Caco-2 (cell line): ENCODE results near the gene PKP2. TPM values are rescaled to one million over a fixed set of nuclear protein-coding genes. Genes with fewer than 3 reads are reported as not detected.
A peak's percentile ranks its signal among the peaks of the same experiment; 100 is the strongest.

Experiments
- BruUV-seq: library from RNA; stranded (reverse); fragments of 400-500 nt; replicated peaks from 2 replicates; lab custom pipeline; 2021; lab: Mats Ljungman, UMichigan
- CTCF ChIA-PET: fragments of 300-600 bp; sonication (Branson Sonifier 250); formaldehyde crosslinking; loops from one replicate; lab custom pipeline; 2022; ENCODE audit warnings: antibody characterized with exemption; lab: Charles Lee
- POLR2A ChIA-PET: fragments of 300-600 bp; sonication (Branson Sonifier 250); formaldehyde crosslinking; loops from one replicate; lab custom pipeline; 2022; ENCODE audit warnings: antibody characterized with exemption; lab: Charles Lee
- DNase-seq, 2 experiments: peaks; one replicate each; pipeline versions ENCODE4 v3.0.0 to v3.0.0-alpha.2; 2020 to 2022
- H3K27me3 ChIP-seq: replicated peaks from 2 replicates; pipeline ENCODE4 v1.6.0; 2011; ENCODE audit warnings: low read length; ENCODE audit not compliant: control insufficient read depth, insufficient read depth
- H3K36me3 ChIP-seq: 2 replicates; pipeline ENCODE4 v1.5.1; 2011; ENCODE audit warnings: low read length; ENCODE audit not compliant: control insufficient read depth, insufficient read depth
- H3K4me1 ChIP-seq: fragments of 250-450 bp; sonication (Bioruptor Pico); 2 replicates; pipeline ENCODE4 v1.5.1; 2020; ENCODE audit warnings: mild to moderate bottlenecking
- H3K4me3 ChIP-seq: 2 replicates; pipeline ENCODE4 v1.5.1; 2011; ENCODE audit warnings: low read depth, mild to moderate bottlenecking, control low read depth, low read length
- H3K9me3 ChIP-seq: fragments of 250-450 bp; sonication (Bioruptor Pico); 2 replicates; pipeline ENCODE4 v1.5.1; 2020; ENCODE audit warnings: mild to moderate bottlenecking, moderate library complexity
- H3K27ac Mint-ChIP-seq: one replicate; pipeline ENCODE4 v1.8.0; 2022; ENCODE audit warnings: mixed read lengths; ENCODE audit not compliant: unreplicated experiment
- H3K27me3 Mint-ChIP-seq: one replicate; pipeline ENCODE4 v1.8.0; 2022; ENCODE audit warnings: mixed read lengths; ENCODE audit not compliant: insufficient read depth, unreplicated experiment
- H3K36me3 Mint-ChIP-seq: one replicate; pipeline ENCODE4 v1.8.0; 2022; ENCODE audit warnings: mild to moderate bottlenecking, mixed read lengths; ENCODE audit not compliant: insufficient read depth, unreplicated experiment
- H3K4me1 Mint-ChIP-seq: one replicate; pipeline ENCODE4 v1.8.0; 2022; ENCODE audit warnings: low read depth, mixed read lengths; ENCODE audit not compliant: unreplicated experiment
- H3K4me3 Mint-ChIP-seq: one replicate; pipeline ENCODE4 v1.8.0; 2022; ENCODE audit warnings: mild to moderate bottlenecking, moderate library complexity, mixed read lengths; ENCODE audit not compliant: unreplicated experiment
- H3K9me3 Mint-ChIP-seq: one replicate; pipeline ENCODE4 v1.8.0; 2022; ENCODE audit warnings: mixed read lengths; ENCODE audit not compliant: unreplicated experiment
- CTCF ChIP-seq, 2 experiments: fragments of 200-600 bp in 1 of 2; IDR thresholded peaks; 1 replicate in 1 of 2; 2 replicates in 1 of 2; pipeline versions ENCODE4 v1.5.1 to v1.8.0; 2011 to 2022; ENCODE audit warnings: antibody characterized with exemption in 1 of 2, control low read depth in 1 of 2, inconsistent platforms in 1 of 2, low read depth in 1 of 2, low read length in 1 of 2, mild to moderate bottlenecking in 1 of 2, moderate library complexity in 1 of 2; ENCODE audit not compliant: insufficient read depth in 1 of 2, severe bottlenecking in 1 of 2, unreplicated experiment in 1 of 2
- intact Hi-C: fragments of 100-400 bp; cut with micrococcal nuclease; formaldehyde crosslinking; loops from one replicate; pipeline ENCODE4 v1.10.0; 2022; ENCODE audit not compliant: unreplicated experiment
- total RNA-seq: library from RNA; stranded (reverse); gene quantifications from 2 replicates; pipeline ENCODE4 v1.2.3, GENCODE V29; 2022

The PKP2 gene
- total RNA-seq, 1 experiment from 2014 or later, result 249 TPM

DNA sequence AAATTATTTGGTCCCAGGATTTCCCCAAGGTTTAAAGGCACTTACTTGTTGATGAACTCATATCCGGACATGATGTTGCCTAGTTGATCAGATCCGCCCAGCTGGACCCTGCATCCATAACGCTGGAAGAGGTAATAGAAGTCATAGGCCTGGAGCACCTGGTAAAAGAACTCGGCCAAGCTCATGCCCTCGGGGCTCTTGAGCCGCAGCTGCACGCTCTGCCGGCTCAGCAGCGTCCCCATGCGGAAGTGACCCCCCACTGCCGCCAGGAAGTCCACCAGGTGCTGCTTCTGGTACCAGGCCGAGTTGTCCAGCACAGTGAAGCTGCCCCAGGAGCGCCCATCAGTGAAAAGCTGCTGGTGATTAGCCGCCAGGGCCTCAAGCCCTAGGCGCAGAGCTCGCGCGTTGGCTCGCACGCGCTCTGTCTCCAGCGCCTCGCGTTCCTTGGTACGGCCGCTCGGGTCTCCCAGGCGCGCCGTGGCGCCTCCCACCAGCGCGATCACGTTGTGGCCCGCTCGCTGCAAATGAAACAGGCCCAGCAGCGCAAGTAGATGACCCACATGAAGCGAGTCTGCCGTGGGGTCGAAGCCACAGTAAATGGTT lies 141.4 kb downstream of the PKP2 start:
- TF ChIP-seq CTCF (IDR thresholded peaks at IDR 0.05; ENCODE audit: insufficient read depth in 1 of 2, low read depth in 1 of 2, low read length in 1 of 2, severe bottlenecking in 1 of 2, unreplicated experiment in 1 of 2), result peak; percentile 96
- Mint-ChIP-seq H3K4me3 (peak overlapping the region; percentile 87), H3K27ac (peak overlapping the region; percentile 94), H3K27me3 (peaks cover 5% of the 10 kb centered on the region), H3K9me3 (no peaks in the 10 kb centered on the region), H3K36me3 (peaks cover 52% of the 10 kb centered on the region), H3K4me1 (peaks cover 9% of the 10 kb centered on the region)
- CTCF ChIA-PET, result interaction anchor here (0.5 to 3.2 kb wide), 39 partner anchors 9 to 1267 kb away, joined by 3 to 30 read pairs (median 4); partner anchors contain the start of genes ALG10 and PKP2
- intact Hi-C loops, result loop anchor here (1.0 to 10.0 kb wide), 9 partner anchors 76 to 1192 kb away; partner anchors contain the start of gene DNM1L
- Histone ChIP-seq H3K9me3 (no peaks in the 10 kb centered on the region), H3K4me1 (peaks cover 16% of the 10 kb centered on the region), H3K27me3 (no peaks in the 10 kb centered on the region), H3K36me3 (peaks cover 6% of the 10 kb centered on the region; the same call in 1 of the 2 replicates), H3K4me3 (peak overlapping the region; percentile 59)
- TSS peak; percentile 28 for BruUV-seq
- POLR2A ChIA-PET, result interaction anchor here (0.6 to 2.3 kb wide), 11 partner anchors 76 to 1267 kb away, joined by 3 to 25 read pairs (median 5); partner anchors contain the start of genes ALG10, DNM1L and PKP2
- DNase-seq, result peak; percentile 91 to 95

GRCh38 chr12:32754111-32754510 lies 142.5 kb downstream of the PKP2 start:
- DNase-seq, result no peak
- ChIA-PET CTCF (interaction anchor here (0.5 to 1.8 kb wide), 4 partner anchors 8 to 297 kb away, joined by 4 to 6 read pairs (median 4); no protein-coding TSS in a partner anchor), POLR2A (interaction anchor here (0.7 kb wide), 1 partner anchor 13 kb away, joined by 11 read pairs; no protein-coding TSS in a partner anchor)
- Histone ChIP-seq H3K9me3 (no peaks in the 10 kb centered on the region), H3K4me3 (peak overlapping the region; percentile 59), H3K27me3 (no peaks in the 10 kb centered on the region), H3K36me3 (peaks cover 6% of the 10 kb centered on the region; the same call in 1 of the 2 replicates), H3K4me1 (peaks cover 16% of the 10 kb centered on the region)
- no peaks in the 10 kb centered on the region for H3K9me3 Mint-ChIP-seq
- peak overlapping the region; percentile 94 for H3K27ac Mint-ChIP-seq
- H3K4me3 Mint-ChIP-seq, result peak overlapping the region; percentile 87
- intact Hi-C loops, result loop anchor here (10.0 kb wide), 2 partner anchors 299 to 541 kb away; no protein-coding TSS in a partner anchor
- no peak for TF ChIP-seq CTCF (IDR thresholded peaks at IDR 0.05; ENCODE audit: insufficient read depth in 1 of 2, low read depth in 1 of 2, low read length in 1 of 2, severe bottlenecking in 1 of 2, unreplicated experiment in 1 of 2)
- H3K36me3 Mint-ChIP-seq, result peaks cover 61% of the 10 kb centered on the region
- peaks cover 2% of the 10 kb centered on the region for H3K27me3 Mint-ChIP-seq
- peaks cover 9% of the 10 kb centered on the region for H3K4me1 Mint-ChIP-seq
- no TSS peak for BruUV-seq

DNA sequence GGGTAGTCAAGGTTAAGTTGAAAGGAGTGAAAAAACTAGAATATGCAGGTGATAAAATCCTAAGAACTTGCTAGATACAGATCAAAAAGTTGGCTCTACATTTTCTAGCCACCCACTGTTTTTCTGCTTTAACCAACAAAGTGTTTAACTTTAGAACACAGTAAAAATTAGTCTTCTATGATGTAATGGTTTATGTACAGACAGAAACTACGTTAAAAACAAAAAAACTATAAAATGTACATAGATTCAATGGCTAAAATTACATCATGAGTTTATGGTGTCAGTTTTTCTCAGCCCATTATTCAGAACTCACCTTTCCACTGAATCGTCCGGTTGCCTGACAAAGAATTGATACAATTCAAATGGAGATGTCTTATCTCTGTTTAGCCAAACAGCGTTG lies 143.0 kb downstream of the PKP2 start:
- no peak for TF ChIP-seq CTCF (IDR thresholded peaks at IDR 0.05; ENCODE audit: insufficient read depth in 1 of 2, low read depth in 1 of 2, low read length in 1 of 2, severe bottlenecking in 1 of 2, unreplicated experiment in 1 of 2)
- ChIA-PET POLR2A (no interaction called here), CTCF (no interaction called here)
- Mint-ChIP-seq H3K4me1 (peaks cover 9% of the 10 kb centered on the region), H3K4me3 (peak overlapping the region; percentile 87), H3K27ac (no peak overlapping the region), H3K9me3 (no peaks in the 10 kb centered on the region), H3K27me3 (peaks cover under 1% of the 10 kb centered on the region), H3K36me3 (peaks cover 66% of the 10 kb centered on the region)
- BruUV-seq, result no TSS peak
- intact Hi-C loops, result loop anchor here (10.0 kb wide), 2 partner anchors 299 to 541 kb away; no protein-coding TSS in a partner anchor
- peaks cover 6% of the 10 kb centered on the region; the same call in 1 of the 2 replicates for H3K36me3 ChIP-seq
- no peaks in the 10 kb centered on the region for H3K9me3 ChIP-seq
- no peak for DNase-seq
- H3K27me3 ChIP-seq, result no peaks in the 10 kb centered on the region
- H3K4me3 ChIP-seq, result no peak overlapping the region
- peaks cover 16% of the 10 kb centered on the region for H3K4me1 ChIP-seq
